GM19025 (cell line): ENCODE measurements around the gene FUOM.
"Not testable (repeated sequence)": the region's sequence is repeated elsewhere in the genome, so short reads cannot be mapped to it uniquely, and the experiment has no call there.

Experiments used
- ATAC-seq: cut with Tn5 transposase; IDR thresholded peaks from one replicate; pipeline ENCODE4 v1.9.1; 2021; ENCODE audit warnings: mild to moderate bottlenecking, low read depth, moderate library complexity; ENCODE audit not compliant: unreplicated experiment

The FUOM gene

DNA sequence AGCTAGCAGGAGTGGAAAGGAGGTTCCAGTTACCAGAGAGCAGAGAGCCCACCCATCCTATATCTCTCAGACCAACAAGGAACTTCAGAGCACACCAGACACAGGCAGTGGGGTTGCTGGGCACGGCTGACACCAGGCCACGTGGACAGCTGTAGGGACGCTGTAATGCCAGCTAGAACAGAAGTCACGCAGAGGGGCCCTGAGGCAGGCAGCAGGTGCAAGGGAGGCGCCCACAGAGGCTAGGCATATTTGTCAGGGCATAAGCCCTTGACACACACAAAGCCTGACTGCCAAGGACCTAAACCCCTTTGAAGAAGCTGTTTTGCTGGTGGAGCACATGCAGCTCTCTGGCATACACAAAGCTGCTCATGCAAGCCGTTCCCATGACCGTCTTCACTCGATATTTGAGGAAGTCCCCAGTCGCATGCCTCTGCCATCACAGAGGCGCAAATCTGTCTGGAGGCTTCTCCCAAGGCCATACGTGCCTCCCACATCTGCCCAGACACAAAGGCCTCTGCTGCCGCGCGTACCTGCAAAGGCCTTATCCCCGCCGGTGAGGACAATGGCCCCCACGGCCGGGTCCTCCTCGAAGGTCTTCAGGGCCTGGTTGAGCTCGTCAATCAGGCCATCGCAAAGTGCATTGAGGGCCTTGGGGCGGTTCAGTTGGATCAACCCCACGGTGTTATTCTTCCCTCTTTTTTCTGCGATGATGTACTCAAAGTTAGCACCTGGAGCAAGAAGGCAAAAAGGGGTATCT is 12.4 kb upstream of the FUOM start:
- ATAC-seq = no peak

GRCh38 chr10:133368153-133368552 is 10.3 kb upstream of the FUOM start:
- ATAC-seq = no peak

- ATAC-seq = not testable (repeated sequence)
Measured at GRCh38 chr10:133367461-133367860, 9.6 kb upstream of the FUOM start.

GRCh38 chr10:133366751-133367150 is 8.9 kb upstream of the FUOM start:
- ATAC-seq = no peak

- ATAC-seq = no peak
Measured at GRCh38 chr10:133366130-133366478, 8.3 kb upstream of the FUOM start.

DNA sequence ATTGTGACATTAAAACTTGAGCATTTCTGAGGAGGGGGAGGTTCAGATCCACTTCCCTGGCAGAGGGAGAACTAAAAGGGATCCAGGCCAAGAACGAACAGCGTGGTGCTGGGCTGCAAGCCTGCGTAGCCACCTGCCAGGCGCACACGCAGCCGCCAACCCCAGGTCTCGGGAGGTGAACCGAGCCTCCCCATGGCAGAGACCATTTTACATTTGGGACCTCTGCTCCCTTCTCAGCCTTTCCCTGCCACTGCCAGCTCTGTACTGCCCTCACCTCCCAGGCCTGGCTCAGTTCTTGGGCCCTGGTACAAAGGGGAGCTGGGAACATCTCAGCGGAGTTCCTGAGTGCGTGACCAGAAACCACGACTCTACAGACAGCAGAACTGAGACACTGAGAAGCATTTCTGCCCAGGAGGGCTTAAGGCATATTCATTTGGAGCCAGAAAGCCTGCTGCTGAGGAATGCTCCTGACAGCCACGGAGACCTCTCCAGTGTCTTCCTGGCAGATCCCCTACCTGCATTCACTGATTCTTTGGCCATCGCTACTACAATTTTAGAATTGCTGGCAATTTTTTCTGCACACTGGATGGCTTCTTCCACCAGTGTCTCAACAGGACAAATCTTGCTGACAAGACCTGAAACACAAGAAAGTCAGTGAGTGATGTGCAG is 7.8 kb upstream of the FUOM start:
- no peak for ATAC-seq

DNA sequence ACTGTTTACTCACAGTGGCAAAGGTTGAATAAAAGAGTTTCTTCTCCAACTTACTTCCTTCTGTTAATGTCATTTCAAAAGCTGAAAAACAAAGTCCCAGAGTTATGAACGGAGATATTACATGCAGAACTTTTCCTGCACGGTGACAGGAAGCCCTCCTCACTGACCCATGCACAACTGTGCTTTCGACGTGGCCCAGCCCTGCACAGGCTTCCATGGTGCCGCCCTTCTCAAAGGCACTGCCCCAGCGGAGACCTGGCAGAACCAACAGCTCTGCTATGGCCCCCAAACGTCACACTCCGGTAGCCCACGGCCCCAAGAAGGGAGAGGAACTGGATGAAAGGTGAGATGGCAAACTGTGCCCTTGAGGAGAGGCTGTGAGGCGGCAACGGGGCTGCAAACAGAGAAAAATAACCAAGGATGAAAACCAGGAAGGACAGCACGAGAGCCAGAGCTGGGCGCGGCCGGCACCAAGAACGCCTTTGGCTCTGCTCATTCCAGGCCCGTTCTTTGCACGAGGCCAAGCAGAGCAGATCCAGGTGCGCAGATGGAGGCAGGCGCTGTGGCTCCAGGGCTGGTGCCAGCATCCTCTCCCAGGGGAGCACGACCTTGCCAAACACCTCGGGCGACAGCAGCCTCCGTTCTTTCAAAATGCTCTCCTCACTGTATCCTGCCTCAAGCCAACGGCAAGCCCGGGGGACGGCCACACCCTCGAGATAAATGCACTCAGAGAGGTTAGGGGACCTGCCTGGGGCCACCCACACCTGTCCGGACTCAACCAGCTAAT is 7.0 kb upstream of the FUOM start:
- ATAC-seq = no peak

DNA sequence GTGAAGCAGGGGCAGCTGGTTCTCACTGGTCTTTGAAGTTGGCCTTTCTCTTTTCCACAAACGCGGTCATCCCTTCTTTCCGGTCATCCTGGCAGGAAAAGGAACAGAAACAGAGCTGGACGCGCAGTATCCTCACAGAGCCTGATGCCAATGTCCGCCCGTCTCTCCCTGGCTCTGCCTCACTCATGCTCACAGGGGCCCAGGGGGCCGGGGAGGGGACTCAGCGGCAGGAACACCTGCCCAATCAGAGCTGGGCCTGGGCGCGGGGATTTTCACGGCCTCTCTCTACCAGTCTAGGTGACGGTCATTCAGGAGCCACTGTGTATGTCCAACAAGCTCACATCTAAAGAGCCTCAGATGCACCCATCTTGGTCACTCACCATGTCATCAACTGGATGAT is 5.0 kb upstream of the FUOM start:
- no peak for ATAC-seq

GRCh38 chr10:133361773-133362441 is 4.1 kb upstream of the FUOM start:
- no peak for ATAC-seq

DNA sequence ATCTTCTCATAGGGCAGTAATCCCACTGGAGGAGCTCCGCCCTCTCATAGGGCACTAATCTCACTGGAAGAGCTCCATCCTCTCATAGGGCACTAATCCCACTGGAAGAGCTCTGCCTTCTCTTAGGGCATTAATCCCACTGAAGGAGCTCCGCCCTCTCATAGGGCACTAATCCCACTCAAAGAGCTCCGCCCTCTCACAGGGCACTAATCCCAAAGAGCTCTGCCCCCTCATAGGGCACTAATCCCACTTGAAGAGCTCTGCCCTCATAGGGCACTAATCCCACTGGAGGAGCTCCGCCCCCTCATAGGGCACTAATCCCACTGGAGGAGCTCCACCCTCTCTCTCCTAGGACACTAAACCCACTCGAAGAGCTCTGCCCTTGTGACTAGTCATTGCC is 3.4 kb upstream of the FUOM start:
- no peak for ATAC-seq

DNA sequence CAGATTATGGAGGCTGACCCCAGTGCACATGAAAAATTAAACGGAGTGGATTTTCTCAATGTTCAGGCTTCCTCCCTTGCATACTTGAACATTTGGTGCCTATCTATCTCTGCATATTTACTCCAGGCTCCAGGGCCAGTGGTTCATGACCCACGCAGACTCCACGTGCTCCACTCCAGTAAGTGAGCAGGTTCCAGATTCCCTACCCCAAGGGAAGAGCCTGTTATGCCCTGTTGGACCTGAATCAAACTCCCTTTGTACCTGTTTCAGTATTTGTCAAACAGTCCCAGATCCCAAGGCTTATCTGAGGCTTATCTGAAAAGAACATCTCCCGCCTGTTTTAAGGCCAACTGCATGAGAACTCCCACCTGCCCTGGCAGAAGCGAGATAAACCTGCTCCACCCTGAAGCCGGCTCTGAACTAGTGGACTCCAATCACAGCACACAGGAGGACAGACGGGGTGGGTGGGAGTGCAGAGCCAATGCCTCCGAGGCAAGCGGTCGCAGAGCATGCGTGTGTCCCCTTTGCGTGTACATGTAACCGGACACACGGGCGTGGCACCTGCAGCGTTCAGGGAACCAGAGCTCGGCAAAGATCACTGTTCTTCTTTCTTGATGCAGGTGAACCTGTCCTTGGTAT is 2.3 kb upstream of the FUOM start:
- ATAC-seq = no peak

GRCh38 chr10:133359554-133359971 is 1.7 kb upstream of the FUOM start:
- ATAC-seq = no peak

DNA sequence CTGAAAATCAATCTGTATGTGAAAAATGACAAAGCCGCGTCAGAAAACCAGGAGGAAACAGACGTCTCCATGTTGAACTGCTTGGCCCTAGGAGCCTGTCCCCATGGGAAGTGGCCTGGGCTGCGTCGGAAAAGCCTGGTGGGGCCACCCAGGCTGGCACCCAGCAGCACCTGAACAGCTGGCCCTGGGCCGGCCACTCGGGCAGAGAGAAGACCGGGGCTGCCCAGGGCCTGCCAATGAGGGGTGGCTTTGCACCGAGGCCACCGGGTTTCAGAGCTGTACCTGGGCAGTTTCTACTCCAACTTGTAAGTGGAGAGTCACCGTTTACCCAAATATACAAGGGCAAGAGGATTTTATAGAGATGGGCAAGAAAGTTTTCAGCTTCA is 1.1 kb upstream of the FUOM start:
- ATAC-seq = no peak

DNA sequence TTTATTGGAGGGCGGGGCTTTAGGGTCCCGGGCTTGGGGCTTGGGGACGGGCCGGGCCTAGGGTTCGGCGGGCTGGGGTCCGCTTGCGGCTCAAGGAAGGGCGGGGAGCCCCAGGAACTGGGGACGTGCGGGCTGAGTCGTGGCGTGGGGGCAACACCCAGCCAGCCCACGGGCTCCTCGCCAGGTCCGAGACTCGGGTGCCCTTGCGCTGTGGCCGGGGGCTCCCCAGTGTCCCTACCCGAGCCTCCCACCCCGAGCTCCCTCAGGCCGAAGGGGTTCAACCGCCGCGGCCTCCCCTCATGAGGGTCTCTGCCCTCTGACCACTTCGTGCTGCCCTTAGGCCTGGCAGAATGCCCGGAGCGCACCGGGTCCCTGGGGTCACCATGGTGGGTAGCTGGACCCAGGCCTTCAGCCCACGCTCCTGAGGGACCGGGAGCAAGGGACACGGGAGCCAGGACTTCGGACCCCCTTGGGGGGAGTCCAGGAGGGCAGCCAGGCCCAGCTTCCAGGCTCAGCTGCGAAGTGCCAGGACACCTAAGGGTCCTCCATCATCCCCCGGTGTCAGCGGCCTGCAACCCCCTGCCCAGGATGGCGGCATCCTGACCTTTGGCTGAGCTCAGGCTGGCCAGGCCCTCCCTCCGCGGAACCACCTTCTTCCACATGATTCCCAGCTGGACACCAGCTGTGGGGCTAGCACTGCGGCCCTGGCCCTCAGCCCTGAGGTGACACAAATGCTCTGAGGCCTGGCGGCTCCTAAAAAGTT is 524 bp upstream of the FUOM start:
- no peak for ATAC-seq

GRCh38 chr10:133356549-133357284 is 1.1 kb downstream of the FUOM start:
- no peak for ATAC-seq

GRCh38 chr10:133355991-133356390 is 1.8 kb downstream of the FUOM start:
- no peak for ATAC-seq

DNA sequence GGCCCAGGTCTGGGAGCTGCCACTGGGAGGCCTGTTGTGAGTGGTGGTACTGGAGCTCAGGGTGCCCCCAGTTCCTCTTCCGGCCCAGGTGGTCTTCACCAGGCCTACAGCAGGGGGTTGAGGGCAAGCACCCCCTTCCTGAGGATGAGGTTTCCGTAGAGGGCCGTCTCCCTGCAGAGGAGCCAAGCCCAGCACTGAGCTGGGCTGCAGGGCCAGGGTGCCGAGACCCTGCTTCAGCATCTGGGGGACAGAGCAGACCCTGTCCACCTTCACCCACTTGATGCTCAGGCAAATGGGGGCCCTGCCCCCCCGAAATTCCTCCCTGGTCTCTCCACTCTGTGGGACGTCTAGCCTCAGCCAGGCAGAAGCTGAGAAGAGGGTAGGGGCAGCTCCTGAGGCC is 2.6 kb downstream of the FUOM start:
- ATAC-seq = no peak

DNA sequence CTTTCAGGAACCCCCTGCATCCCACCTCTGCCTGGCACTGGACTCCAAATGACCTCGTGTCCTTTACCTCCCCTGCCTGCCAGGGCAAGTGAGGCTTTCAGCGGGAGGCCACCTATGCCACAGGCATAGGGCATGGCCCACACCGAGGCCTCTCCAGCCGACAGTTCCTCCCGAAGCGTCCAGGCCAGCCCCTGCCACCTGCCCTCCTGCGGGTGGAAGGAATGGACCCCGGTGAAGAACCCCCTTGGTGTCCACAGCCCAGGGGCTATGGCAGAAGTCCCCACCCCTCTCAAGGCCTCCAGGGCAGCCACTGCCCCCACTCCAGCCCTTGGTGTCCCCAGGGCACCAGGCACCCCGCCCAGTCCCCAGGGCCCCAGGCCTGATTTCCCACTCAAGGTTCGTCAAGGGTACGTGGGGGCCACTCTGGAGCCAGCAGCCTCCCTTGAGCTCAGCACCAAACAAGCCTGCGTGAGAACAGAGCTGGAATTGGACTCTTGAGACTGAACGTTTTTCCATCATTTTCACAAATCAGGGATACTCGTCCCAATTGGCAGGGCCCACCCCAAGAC is 3.1 kb downstream of the FUOM start:
- ATAC-seq = no peak
